ENCODE data around the gene PLA2G2E.

DNA sequence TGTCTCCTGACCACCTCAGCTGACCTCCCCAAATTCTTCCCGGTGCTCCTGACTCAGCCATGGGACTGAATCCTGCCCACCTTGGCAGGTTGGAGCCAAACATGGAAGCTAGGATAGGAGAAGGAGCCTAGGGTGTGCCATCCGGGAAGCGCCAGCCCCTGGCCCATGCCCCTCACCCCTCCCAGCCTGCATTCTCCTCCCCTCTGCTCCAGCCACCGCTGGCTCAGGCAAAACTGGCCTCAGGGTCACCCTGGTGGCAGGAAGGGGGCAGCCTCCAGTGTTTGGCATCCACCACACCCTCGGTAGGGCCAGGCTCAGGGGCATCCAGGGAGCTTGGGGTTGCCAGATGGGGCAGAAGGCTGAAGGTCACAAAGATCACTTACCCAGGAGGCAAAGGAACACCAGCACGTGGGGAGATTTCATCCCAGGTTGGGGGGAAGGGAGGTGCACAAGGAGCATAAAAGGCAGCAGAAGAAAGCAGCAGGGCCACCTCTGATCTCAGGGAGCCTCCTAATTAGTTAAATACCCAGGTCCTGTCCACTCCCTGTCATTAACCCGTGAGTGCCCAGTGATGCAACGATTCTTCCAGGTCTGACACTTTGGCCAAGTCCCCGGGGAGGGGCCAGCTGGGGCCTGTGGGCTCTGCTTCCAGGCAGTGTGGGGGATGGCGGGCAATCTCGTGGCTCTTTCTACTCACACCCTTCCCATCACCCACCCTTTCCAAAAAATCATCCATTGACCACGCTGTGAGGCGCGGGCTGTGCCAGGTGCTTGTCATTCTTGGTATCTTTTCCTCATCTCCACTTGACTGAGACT lies at the start of gene PLA2G2E:
- TF ChIP-seq, protein P1, sequence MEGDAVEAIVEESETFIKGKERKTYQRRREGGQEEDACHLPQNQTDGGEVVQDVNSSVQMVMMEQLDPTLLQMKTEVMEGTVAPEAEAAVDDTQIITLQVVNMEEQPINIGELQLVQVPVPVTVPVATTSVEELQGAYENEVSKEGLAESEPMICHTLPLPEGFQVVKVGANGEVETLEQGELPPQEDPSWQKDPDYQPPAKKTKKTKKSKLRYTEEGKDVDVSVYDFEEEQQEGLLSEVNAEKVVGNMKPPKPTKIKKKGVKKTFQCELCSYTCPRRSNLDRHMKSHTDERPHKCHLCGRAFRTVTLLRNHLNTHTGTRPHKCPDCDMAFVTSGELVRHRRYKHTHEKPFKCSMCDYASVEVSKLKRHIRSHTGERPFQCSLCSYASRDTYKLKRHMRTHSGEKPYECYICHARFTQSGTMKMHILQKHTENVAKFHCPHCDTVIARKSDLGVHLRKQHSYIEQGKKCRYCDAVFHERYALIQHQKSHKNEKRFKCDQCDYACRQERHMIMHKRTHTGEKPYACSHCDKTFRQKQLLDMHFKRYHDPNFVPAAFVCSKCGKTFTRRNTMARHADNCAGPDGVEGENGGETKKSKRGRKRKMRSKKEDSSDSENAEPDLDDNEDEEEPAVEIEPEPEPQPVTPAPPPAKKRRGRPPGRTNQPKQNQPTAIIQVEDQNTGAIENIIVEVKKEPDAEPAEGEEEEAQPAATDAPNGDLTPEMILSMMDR (conservative IDR thresholded peaks at IDR 0.05 in 1 of 2, IDR thresholded peaks at IDR 0.05 in 1 of 2; ENCODE audit: low read depth in 1 of 2, low read length in 2 of 2): no peak
- no peak for TF ChIP-seq EZH2 (IDR thresholded peaks at IDR 0.05; ENCODE audit: low read length, missing control alignments)
